Measurements from ENCODE around the gene DNAH10.

DNAH10 gene

DNA sequence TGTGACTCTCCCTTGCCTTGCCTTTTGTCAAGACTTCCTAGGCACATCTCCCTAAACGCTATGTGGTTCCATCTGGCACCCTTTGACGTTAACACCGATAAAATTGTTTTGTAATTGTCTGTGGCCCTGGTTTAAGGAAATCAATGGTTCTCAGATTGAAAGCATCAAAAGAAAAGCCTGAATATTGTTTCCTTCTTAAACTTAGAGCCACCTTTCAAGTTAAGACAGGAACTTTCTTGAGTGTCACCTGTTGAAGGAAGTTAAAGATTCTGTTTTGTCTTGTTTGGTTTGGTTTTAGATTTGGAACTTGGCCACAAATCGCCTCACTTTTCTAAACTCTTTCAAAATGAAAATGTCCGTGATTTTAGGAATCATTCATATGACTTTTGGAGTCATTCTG, 14.8 kb upstream of the DNAH10 start:
- peaks cover 23% of the 10 kb centered on the region for H3K36me3 ChIP-seq (ENCODE audit: control insufficient read depth, insufficient read depth, low read length)
- H3K27ac ChIP-seq (ENCODE audit: insufficient read depth, low read depth, low read length, poor library complexity, severe bottlenecking): no peak overlapping the region
- no peaks in the 10 kb centered on the region for H3K27me3 ChIP-seq (ENCODE audit: control insufficient read depth, insufficient read depth, low read length, poor library complexity, severe bottlenecking)
- WGBS, 2 experiments: 93 to 97% methylated on average over 5 of the region's 5 CpGs
- no peak overlapping the region for H3K4me3 ChIP-seq (ENCODE audit: insufficient read depth, low read depth, low read length)
- H3K9me3 ChIP-seq (ENCODE audit: control insufficient read depth, low read length): no peaks in the 10 kb centered on the region
- no peaks in the 10 kb centered on the region for H3K4me1 ChIP-seq (ENCODE audit: control insufficient read depth, insufficient read depth, low read length)

DNA sequence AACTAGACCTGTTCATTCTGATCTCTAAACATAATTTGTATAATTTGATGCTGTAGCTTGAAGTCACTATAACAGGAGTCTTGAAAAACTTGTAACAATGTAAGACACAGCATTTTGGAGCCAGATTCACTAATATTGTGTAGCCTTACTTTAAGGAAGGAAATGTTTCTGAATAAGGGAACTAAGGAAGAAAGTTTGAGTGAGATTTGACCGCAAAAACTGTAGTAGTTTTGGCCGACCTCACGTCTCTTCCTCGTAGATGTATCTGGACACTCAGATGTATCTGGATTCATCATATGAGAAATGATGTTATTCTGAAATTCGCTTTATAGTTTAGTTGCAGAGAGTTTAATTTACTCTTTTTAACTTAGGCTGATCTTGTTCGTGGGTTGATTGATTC, 13.9 kb upstream of the DNAH10 start:
- no peak overlapping the region for H3K4me3 ChIP-seq (ENCODE audit: insufficient read depth, low read depth, low read length)
- no peaks in the 10 kb centered on the region for H3K9me3 ChIP-seq (ENCODE audit: control insufficient read depth, low read length)
- H3K36me3 ChIP-seq (ENCODE audit: control insufficient read depth, insufficient read depth, low read length): peaks cover 28% of the 10 kb centered on the region
- H3K4me1 ChIP-seq (ENCODE audit: control insufficient read depth, insufficient read depth, low read length): no peaks in the 10 kb centered on the region
- H3K27ac ChIP-seq (ENCODE audit: insufficient read depth, low read depth, low read length, poor library complexity, severe bottlenecking): no peak overlapping the region
- WGBS, 2 experiments: 95 to 99% methylated on average over 6 of the region's 6 CpGs
- no peaks in the 10 kb centered on the region for H3K27me3 ChIP-seq (ENCODE audit: control insufficient read depth, insufficient read depth, low read length, poor library complexity, severe bottlenecking)

DNA sequence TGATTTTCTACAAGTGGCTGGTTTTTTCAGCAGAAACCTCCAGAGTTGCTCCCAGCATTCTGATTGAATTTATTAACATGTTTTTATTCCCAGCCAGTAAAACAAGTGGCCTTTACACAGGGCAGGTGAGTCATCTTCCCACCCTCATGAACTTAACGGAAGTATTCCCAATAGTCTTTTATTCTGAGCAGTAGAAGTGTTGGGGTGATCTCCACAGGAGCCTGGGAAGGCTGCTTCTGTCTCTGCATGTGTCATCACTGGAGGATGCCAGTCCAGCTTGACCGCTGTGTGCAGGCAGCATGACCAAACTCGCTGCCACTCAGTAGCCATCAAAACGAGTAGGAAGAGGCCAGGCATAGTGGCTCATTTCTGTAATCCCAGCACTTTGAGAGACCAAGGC, 13.4 kb upstream of the DNAH10 start:
- Histone ChIP-seq H3K27ac (ENCODE audit: insufficient read depth, low read depth, low read length, poor library complexity, severe bottlenecking) (no peak overlapping the region), H3K36me3 (ENCODE audit: control insufficient read depth, insufficient read depth, low read length) (peaks cover 28% of the 10 kb centered on the region), H3K4me3 (ENCODE audit: insufficient read depth, low read depth, low read length) (no peak overlapping the region), H3K9me3 (ENCODE audit: control insufficient read depth, low read length) (no peaks in the 10 kb centered on the region), H3K27me3 (ENCODE audit: control insufficient read depth, insufficient read depth, low read length, poor library complexity, severe bottlenecking) (no peaks in the 10 kb centered on the region), H3K4me1 (ENCODE audit: control insufficient read depth, insufficient read depth, low read length) (no peaks in the 10 kb centered on the region)
- 90 to 93% methylated on average over 4 of the region's 4 CpGs for WGBS, 2 experiments

DNA sequence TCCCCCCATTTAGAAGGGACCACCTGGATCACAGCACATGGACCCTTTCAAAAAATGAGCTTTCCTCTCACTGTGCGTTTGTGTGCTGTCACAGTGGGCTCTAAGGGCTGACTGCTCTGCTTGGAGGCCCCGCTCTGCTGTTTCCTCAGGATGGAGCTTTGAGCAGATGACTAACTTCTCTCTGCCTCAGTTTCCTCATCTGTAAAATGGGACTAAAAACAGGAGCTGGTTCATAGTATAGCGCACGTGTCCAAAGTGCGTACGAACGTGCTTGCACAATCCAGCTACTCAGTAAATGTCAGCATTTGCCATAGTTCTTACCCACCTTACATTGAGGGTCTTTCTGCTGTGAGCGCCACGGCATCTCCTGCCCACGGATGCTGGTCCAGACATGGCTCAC, 12.7 kb upstream of the DNAH10 start:
- H3K4me1 ChIP-seq (ENCODE audit: control insufficient read depth, insufficient read depth, low read length): no peaks in the 10 kb centered on the region
- H3K9me3 ChIP-seq (ENCODE audit: control insufficient read depth, low read length): no peaks in the 10 kb centered on the region
- 96 to 97% methylated on average over 10 of the region's 10 CpGs for WGBS, 2 experiments
- no peak overlapping the region for H3K4me3 ChIP-seq (ENCODE audit: insufficient read depth, low read depth, low read length)
- H3K27me3 ChIP-seq (ENCODE audit: control insufficient read depth, insufficient read depth, low read length, poor library complexity, severe bottlenecking): no peaks in the 10 kb centered on the region
- H3K27ac ChIP-seq (ENCODE audit: insufficient read depth, low read depth, low read length, poor library complexity, severe bottlenecking): no peak overlapping the region
- H3K36me3 ChIP-seq (ENCODE audit: control insufficient read depth, insufficient read depth, low read length): peaks cover 25% of the 10 kb centered on the region

DNA sequence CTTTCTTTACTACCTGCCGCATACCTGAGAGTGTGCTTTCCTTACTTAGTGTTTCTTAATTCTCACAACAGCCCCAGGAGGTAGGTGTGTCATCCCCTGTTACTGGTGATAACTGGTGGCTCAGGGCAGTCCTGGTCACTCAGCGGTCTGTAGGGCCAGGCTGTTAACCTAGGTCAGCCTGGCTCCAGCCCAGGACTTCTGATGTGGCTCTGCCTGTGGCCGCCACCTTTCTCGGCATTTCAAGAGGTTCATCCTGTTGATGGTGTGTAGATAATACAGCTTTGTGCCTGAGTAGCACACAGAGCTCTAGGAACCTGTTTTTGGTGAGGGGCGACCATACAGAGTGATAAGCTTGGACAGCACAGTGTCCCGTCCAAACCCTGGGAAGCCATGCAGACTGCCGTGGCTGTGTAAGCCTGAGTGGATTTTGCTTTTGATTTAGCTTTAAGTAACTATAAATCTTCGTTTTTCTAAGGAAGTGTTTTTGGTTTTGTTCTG, 11.9 kb upstream of the DNAH10 start:
- Histone ChIP-seq H3K4me3 (ENCODE audit: insufficient read depth, low read depth, low read length) (no peak overlapping the region), H3K4me1 (ENCODE audit: control insufficient read depth, insufficient read depth, low read length) (no peaks in the 10 kb centered on the region), H3K27ac (ENCODE audit: insufficient read depth, low read depth, low read length, poor library complexity, severe bottlenecking) (no peak overlapping the region), H3K36me3 (ENCODE audit: control insufficient read depth, insufficient read depth, low read length) (peaks cover 30% of the 10 kb centered on the region), H3K27me3 (ENCODE audit: control insufficient read depth, insufficient read depth, low read length, poor library complexity, severe bottlenecking) (no peaks in the 10 kb centered on the region), H3K9me3 (ENCODE audit: control insufficient read depth, low read length) (no peaks in the 10 kb centered on the region)
- 96 to 97% methylated on average over 8 of the region's 8 CpGs for WGBS, 2 experiments

DNA sequence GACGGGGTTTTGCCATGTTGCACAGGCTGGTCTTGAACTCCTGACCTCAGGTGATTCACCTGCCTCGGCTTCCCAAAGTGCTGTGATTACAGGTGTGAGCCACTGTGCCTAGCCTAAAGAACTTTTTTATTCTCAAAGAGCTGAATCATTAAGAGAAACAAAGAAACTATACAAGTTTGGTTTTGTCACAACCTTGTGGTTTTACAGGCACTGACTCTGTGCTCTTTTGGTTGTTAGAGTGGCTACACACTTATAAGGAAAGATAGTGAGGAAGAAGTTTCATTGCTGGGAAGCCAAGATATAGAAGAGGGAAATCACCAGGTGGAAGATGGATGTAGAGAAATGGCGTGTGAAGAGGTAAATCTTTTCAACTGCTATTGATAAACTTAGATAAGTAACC, 10.1 kb upstream of the DNAH10 start:
- H3K36me3 ChIP-seq (ENCODE audit: control insufficient read depth, insufficient read depth, low read length): peaks cover 29% of the 10 kb centered on the region
- 92 to 94% methylated on average over 2 to 3 of the region's 3 CpGs for WGBS, 2 experiments
- no peaks in the 10 kb centered on the region for H3K27me3 ChIP-seq (ENCODE audit: control insufficient read depth, insufficient read depth, low read length, poor library complexity, severe bottlenecking)
- H3K9me3 ChIP-seq (ENCODE audit: control insufficient read depth, low read length): no peaks in the 10 kb centered on the region
- H3K4me1 ChIP-seq (ENCODE audit: control insufficient read depth, insufficient read depth, low read length): no peaks in the 10 kb centered on the region
- H3K27ac ChIP-seq (ENCODE audit: insufficient read depth, low read depth, low read length, poor library complexity, severe bottlenecking): no peak overlapping the region
- H3K4me3 ChIP-seq (ENCODE audit: insufficient read depth, low read depth, low read length): no peak overlapping the region

DNA sequence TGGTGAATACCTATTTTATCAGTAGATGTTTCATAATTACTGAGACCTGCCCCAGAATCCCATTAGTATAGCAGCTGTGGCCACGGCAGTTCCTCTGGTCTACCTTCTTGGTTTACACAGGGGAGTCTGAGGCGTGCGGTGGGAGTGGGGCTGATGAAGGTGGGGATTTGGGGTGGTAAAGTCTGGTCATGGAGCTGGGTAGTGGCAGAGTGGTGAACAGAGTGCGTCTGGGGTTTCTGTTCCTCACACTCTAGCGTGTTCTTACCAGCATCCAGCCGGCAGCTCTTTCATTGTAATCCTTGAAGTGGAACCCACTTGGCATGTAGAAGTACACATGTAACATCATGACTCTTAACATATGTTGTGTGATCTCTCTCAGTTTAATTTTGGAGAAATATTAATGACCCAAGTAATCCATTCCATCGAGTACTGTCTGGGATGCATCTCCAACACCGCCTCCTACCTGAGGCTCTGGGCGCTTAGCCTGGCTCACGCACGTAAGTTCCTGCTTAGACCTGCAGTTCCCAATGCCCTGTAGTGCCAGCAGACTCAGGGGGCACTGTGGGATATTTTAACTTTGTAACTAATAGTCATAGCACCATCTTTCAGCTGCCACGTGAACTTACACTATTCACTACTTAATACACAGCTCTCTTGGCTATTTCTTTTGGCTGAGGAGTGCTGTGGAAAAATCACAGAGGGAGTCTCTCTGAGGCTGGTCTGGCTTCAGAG, 7.9 kb upstream of the DNAH10 start:
- no peaks in the 10 kb centered on the region for H3K9me3 ChIP-seq (ENCODE audit: control insufficient read depth, low read length)
- 97% methylated on average over 11 to 12 of the region's 12 CpGs for WGBS, 2 experiments
- peaks cover 29% of the 10 kb centered on the region for H3K36me3 ChIP-seq (ENCODE audit: control insufficient read depth, insufficient read depth, low read length)
- no peaks in the 10 kb centered on the region for H3K27me3 ChIP-seq (ENCODE audit: control insufficient read depth, insufficient read depth, low read length, poor library complexity, severe bottlenecking)
- no peak overlapping the region for H3K27ac ChIP-seq (ENCODE audit: insufficient read depth, low read depth, low read length, poor library complexity, severe bottlenecking)
- H3K4me3 ChIP-seq (ENCODE audit: insufficient read depth, low read depth, low read length): no peak overlapping the region
- no peaks in the 10 kb centered on the region for H3K4me1 ChIP-seq (ENCODE audit: control insufficient read depth, insufficient read depth, low read length)

DNA sequence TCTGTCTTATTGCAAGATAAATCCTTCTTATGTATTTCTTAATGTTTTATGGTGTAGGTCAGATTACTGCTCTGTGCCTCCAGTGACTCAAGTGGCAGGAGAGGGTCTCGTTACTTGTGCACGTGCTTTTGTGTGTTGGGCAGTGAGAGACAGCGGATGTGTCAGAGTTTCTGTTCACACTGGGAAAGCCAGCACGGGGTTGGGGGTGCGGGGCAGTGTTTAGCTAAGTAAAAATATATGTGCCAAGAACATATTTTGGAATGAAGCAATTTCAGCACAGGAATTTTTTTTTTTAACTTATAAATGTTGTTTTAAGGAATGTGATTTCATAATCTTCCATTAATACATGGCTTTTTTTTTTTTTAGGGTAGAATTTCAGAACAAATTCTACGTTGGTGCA, 4.5 kb upstream of the DNAH10 start:
- peaks cover 13% of the 10 kb centered on the region for H3K36me3 ChIP-seq (ENCODE audit: control insufficient read depth, insufficient read depth, low read length)
- H3K9me3 ChIP-seq (ENCODE audit: control insufficient read depth, low read length): no peaks in the 10 kb centered on the region
- no peak overlapping the region for H3K27ac ChIP-seq (ENCODE audit: insufficient read depth, low read depth, low read length, poor library complexity, severe bottlenecking)
- H3K4me1 ChIP-seq (ENCODE audit: control insufficient read depth, insufficient read depth, low read length): peaks cover 2% of the 10 kb centered on the region
- H3K4me3 ChIP-seq (ENCODE audit: insufficient read depth, low read depth, low read length): no peak overlapping the region
- 89 to 95% methylated on average over 6 of the region's 6 CpGs for WGBS, 2 experiments
- H3K27me3 ChIP-seq (ENCODE audit: control insufficient read depth, insufficient read depth, low read length, poor library complexity, severe bottlenecking): peaks cover 15% of the 10 kb centered on the region

DNA sequence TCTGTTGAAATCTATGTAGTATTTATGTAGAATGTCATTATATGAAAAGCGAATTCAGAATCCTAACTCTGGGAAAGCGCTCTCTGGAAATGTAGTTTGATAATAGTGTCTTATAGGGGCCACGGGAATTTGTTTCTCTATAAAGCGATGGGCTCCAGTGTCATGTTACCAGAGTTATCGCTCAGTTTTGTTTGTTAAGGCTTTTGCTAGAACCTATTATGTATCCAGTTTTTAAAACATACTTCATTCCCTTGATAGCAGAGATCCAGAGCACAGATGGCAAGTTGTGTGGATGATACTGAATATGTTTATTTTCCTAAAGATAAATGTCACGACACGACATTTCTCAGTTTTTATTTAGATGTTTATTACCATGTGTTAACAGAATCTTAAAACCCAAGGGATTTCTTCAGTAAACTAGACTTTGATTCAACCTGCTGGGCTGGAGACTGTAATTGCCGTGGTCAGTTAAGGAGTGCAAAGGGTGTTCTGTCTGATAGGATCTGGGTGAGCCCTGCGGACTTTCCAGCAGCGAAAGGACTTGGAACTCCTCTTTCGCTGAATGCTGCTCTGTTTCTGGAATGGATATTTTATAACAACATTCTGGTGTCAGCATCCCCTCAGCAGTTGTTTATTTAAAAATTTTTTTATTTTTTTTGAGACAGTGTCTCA, 1.7 kb upstream of the DNAH10 start:
- no peak overlapping the region for H3K27ac ChIP-seq (ENCODE audit: insufficient read depth, low read depth, low read length, poor library complexity, severe bottlenecking)
- H3K27me3 ChIP-seq (ENCODE audit: control insufficient read depth, insufficient read depth, low read length, poor library complexity, severe bottlenecking): peaks cover 27% of the 10 kb centered on the region
- H3K4me1 ChIP-seq (ENCODE audit: control insufficient read depth, insufficient read depth, low read length): peaks cover 2% of the 10 kb centered on the region
- H3K4me3 ChIP-seq (ENCODE audit: insufficient read depth, low read depth, low read length): no peak overlapping the region
- H3K9me3 ChIP-seq (ENCODE audit: control insufficient read depth, low read length): no peaks in the 10 kb centered on the region
- WGBS, 2 experiments: 97 to 100% methylated on average over 11 of the region's 11 CpGs
- no peaks in the 10 kb centered on the region for H3K36me3 ChIP-seq (ENCODE audit: control insufficient read depth, insufficient read depth, low read length)

DNA sequence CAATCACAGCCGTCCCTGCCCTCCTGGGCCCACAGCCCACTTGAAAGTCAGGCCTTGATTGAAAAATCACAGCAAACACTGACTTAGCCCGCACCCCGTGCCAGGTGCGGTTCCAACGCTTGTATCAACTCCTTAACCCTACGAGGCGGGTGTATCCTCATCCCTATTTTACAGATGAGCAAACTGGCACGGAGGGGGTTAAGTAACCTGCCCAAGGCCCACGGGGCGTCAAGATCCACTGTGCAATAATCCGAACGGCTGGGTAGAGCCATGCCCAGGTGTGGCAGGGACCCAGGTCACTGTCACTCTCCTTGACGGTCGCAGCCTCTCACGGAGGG, 583 bp downstream of the DNAH10 start:
- peaks cover 2% of the 10 kb centered on the region for H3K4me1 ChIP-seq (ENCODE audit: control insufficient read depth, insufficient read depth, low read length)
- WGBS, 2 experiments: 34 to 41% methylated on average over 15 of the region's 15 CpGs
- no peak overlapping the region for H3K27ac ChIP-seq (ENCODE audit: insufficient read depth, low read depth, low read length, poor library complexity, severe bottlenecking)
- peaks cover 27% of the 10 kb centered on the region for H3K27me3 ChIP-seq (ENCODE audit: control insufficient read depth, insufficient read depth, low read length, poor library complexity, severe bottlenecking)
- no peaks in the 10 kb centered on the region for H3K9me3 ChIP-seq (ENCODE audit: control insufficient read depth, low read length)
- no peaks in the 10 kb centered on the region for H3K36me3 ChIP-seq (ENCODE audit: control insufficient read depth, insufficient read depth, low read length)
- H3K4me3 ChIP-seq (ENCODE audit: insufficient read depth, low read depth, low read length): peak overlapping the region; percentile 37
